GM21526 (cell line): Measurements from ENCODE around the gene GM2A.
"Not testable (repeated sequence)": the region's sequence is repeated elsewhere in the genome, so short reads cannot be mapped to it uniquely, and the experiment has no call there.

Source experiments
- ATAC-seq: cut with Tn5 transposase; IDR thresholded peaks from one replicate; pipeline ENCODE4 v1.9.1; 2021; ENCODE audit warnings: moderate library complexity; ENCODE audit not compliant: unreplicated experiment, low FRiP score

GM2A gene

GRCh38 chr5:151284392-151284967 is 31.5 kb downstream of the GM2A start:
- ATAC-seq = no peak

GRCh38 chr5:151285683-151286082 is 32.7 kb downstream of the GM2A start:
- no peak for ATAC-seq

GRCh38 chr5:151286246-151286645 is 33.3 kb downstream of the GM2A start:
- ATAC-seq = no peak

GRCh38 chr5:151288180-151288579 is 35.2 kb downstream of the GM2A start:
- ATAC-seq = no peak

GRCh38 chr5:151293624-151294023 is 40.6 kb downstream of the GM2A start:
- ATAC-seq = no peak

GRCh38 chr5:151295138-151295537 is 42.2 kb downstream of the GM2A start:
- ATAC-seq = no peak

GRCh38 chr5:151295791-151296477 is 42.9 kb downstream of the GM2A start:
- no peak for ATAC-seq

GRCh38 chr5:151296478-151296830 is 43.5 kb downstream of the GM2A start:
- ATAC-seq = no peak

- no peak for ATAC-seq
Observed at GRCh38 chr5:151296974-151297373, 44.0 kb downstream of the GM2A start.

- ATAC-seq = no peak
Observed at GRCh38 chr5:151298063-151298855, 45.3 kb downstream of the GM2A start.

- no peak for ATAC-seq
Observed at GRCh38 chr5:151303666-151304065, 50.7 kb downstream of the GM2A start, which contains the start of gene SLC36A3. Gene SLC36A3, minus strand, starts transcription at chr5:151303766. Its CDS starts 412 bp downstream, at chr5:151303354.

- ATAC-seq = not testable (repeated sequence)
Observed at GRCh38 chr5:151309266-151309665, 56.3 kb downstream of the GM2A start.

GRCh38 chr5:151309821-151310220 is 56.8 kb downstream of the GM2A start:
- ATAC-seq = not testable (repeated sequence)

GRCh38 chr5:151310932-151311331 is 57.9 kb downstream of the GM2A start:
- no peak for ATAC-seq

GRCh38 chr5:151312756-151313324 is 59.9 kb downstream of the GM2A start:
- no peak for ATAC-seq

GRCh38 chr5:151313357-151313756 is 60.4 kb downstream of the GM2A start:
- ATAC-seq = no peak

- ATAC-seq = peak; percentile 84
Observed at GRCh38 chr5:151315998-151316597, 63.1 kb downstream of the GM2A start.

- no peak for ATAC-seq
Observed at GRCh38 chr5:151317871-151318270, 64.9 kb downstream of the GM2A start.

- ATAC-seq = peak; percentile 66
Observed at GRCh38 chr5:151318850-151319732, 66.1 kb downstream of the GM2A start.
